Uterus (tissue), 4 donors: ENCODE results near the gene RASD2. TPM values are rescaled to one million over a fixed set of nuclear protein-coding genes. Genes with fewer than 3 reads are reported as not detected.

Experiments used
- DNase-seq, 2 donors: peaks; one replicate each; pipeline ENCODE4 v3.0.0-alpha.2; 2019 to 2020
- H3K27ac ChIP-seq, 2 donors: fragments of 200-600 bp; sonication (generic); 1 replicate in 1 of 2; 2 replicates in 1 of 2; pipeline ENCODE4 v1.5.1; 2016 to 2018
- H3K27me3 ChIP-seq, 2 donors: fragments of 200-600 bp; sonication (generic); one replicate each; pipeline ENCODE4 v1.5.1; 2018 to 2019; ENCODE audit warnings: control low read depth in 1 of 2
- H3K36me3 ChIP-seq, 2 donors: fragments of 200-600 bp; sonication (generic); one replicate each; pipeline ENCODE4 v1.5.1; 2019; ENCODE audit warnings: control low read depth in 1 of 2
- H3K4me1 ChIP-seq, 2 donors: fragments of 200-600 bp; sonication (generic); one replicate each; pipeline ENCODE4 v1.5.1; 2018 to 2019; ENCODE audit warnings: control low read depth in 1 of 2
- H3K4me3 ChIP-seq, 2 donors: fragments of 200-600 bp; sonication (generic); 1 replicate in 1 of 2; 2 replicates in 1 of 2; pipeline ENCODE4 v1.5.1; 2018 to 2019; ENCODE audit warnings: mild to moderate bottlenecking in 1 of 2
- H3K9me3 ChIP-seq, 2 donors: fragments of 200-600 bp; sonication (generic); one replicate each; pipeline ENCODE4 v1.5.1; 2019; ENCODE audit warnings: control low read depth in 1 of 2
- POLR2A ChIP-seq, 2 donors: fragments of 450-650 bp; IDR thresholded peaks; one replicate each; pipeline ENCODE4 v1.6.1; 2016; ENCODE audit warnings: antibody characterized with exemption in 2 of 2, mild to moderate bottlenecking in 1 of 2, moderate library complexity in 1 of 2
- intact Hi-C: fragments of 100-400 bp; cut with DNase I; formaldehyde crosslinking; loops from one replicate; pipeline ENCODE4 v1.15.1; 2023; ENCODE audit warnings: low total_unique reads
- total RNA-seq, 4 donors: library from RNA; depleted of rRNA in 3 of 4; stranded (reverse); fragments of >200 nt in 3 of 4; gene quantifications; one replicate each; pipeline versions ENCODE4 v1.1.0 to v1.2.4, GENCODE V29; 2014 to 2023
- TF ChIP-seq, protein P1 (sequence below), 4 experiments: fragments of 200-600 bp in 2 of 4; fragments of 450-650 bp in 2 of 4; sonication (generic) in 2 of 4; IDR thresholded peaks; one replicate each; pipeline ENCODE4 v1.5.1; 2016 to 2019; ENCODE audit warnings: antibody characterized with exemption in 4 of 4, mild to moderate bottlenecking in 2 of 4, moderate library complexity in 1 of 4
- donor health status: DM: yes; HTN: yes; CAD: no.

The RASD2 gene
- total RNA-seq, 4 donors from 2014 or later: 4.9 to 10.7 TPM; not detected in 2

DNA sequence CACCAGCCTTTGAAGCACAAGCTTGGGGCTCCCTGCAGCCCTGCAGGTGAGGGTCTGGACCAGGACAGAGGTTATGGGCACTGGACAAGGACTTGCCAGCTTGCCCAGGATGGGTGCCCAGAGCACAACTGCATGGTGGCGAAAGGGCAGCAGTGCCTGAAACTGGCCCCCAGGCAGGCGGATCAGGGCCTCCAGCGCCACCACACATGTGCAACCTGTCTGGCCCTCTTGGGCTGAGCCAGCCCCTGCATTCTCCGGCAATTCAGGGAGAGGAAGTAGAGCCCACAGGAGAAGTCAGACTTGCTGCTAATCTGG is 57.7 kb downstream of the RASD2 start:
- no peaks in the 10 kb centered on the region for H3K27me3 ChIP-seq
- no peaks in the 10 kb centered on the region for H3K9me3 ChIP-seq
- H3K36me3 ChIP-seq: no peaks in the 10 kb centered on the region
- no peak for DNase-seq
- TF ChIP-seq, protein P1, sequence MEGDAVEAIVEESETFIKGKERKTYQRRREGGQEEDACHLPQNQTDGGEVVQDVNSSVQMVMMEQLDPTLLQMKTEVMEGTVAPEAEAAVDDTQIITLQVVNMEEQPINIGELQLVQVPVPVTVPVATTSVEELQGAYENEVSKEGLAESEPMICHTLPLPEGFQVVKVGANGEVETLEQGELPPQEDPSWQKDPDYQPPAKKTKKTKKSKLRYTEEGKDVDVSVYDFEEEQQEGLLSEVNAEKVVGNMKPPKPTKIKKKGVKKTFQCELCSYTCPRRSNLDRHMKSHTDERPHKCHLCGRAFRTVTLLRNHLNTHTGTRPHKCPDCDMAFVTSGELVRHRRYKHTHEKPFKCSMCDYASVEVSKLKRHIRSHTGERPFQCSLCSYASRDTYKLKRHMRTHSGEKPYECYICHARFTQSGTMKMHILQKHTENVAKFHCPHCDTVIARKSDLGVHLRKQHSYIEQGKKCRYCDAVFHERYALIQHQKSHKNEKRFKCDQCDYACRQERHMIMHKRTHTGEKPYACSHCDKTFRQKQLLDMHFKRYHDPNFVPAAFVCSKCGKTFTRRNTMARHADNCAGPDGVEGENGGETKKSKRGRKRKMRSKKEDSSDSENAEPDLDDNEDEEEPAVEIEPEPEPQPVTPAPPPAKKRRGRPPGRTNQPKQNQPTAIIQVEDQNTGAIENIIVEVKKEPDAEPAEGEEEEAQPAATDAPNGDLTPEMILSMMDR (IDR thresholded peaks at IDR 0.05): no peak
- no peak for TF ChIP-seq POLR2A (IDR thresholded peaks at IDR 0.05)
- intact Hi-C loops: no loop called here
- no peak overlapping the region for H3K27ac ChIP-seq
- H3K4me3 ChIP-seq: no peak overlapping the region
- no peaks in the 10 kb centered on the region for H3K4me1 ChIP-seq

DNA sequence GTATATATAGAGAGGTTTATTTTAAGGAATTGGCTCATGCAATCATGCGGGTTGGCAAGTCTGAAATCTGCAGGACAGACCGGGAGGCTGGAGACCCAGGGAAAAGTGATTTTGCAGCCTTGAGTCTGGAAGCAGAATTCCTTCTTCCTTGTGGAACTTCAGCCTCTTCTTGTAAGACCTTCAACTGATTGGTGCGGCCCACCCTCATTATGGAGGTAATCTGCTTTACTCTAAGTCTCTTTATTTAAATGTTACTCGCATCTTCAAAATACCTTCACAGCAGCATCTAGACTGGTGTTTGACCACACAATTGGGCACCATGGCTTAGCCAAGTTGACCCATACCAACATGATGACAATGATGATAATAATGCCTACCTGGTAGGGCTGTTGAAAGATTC is 58.7 kb downstream of the RASD2 start:
- Histone ChIP-seq H3K4me3 (no peak overlapping the region), H3K4me1 (no peaks in the 10 kb centered on the region), H3K27ac (no peak overlapping the region), H3K27me3 (no peaks in the 10 kb centered on the region), H3K9me3 (no peaks in the 10 kb centered on the region), H3K36me3 (no peaks in the 10 kb centered on the region)
- intact Hi-C loops: no loop called here
- no peak for DNase-seq
- no peak for TF ChIP-seq POLR2A (IDR thresholded peaks at IDR 0.05)
- TF ChIP-seq, protein P1 (IDR thresholded peaks at IDR 0.05): no peak

DNA sequence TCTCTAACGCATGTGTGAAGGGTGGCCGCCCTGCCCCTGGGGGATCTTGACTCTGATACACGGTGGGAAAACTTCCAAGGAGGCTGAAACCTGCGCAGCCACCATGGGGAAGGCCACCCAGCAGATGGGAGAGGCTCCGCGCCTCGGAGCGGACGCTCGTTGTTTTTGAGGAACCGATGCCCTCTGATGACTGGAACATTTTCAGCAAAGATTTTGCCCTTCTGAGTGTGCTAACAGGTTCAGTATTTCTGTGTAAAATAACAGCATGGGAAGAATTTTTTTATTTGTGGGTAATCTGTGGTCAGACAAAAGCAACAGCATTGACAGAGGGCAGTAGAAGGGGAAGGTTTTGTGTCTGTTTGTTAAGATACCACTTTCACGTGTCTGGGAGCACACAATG is 59.8 kb downstream of the RASD2 start:
- no peak for TF ChIP-seq POLR2A (IDR thresholded peaks at IDR 0.05)
- TF ChIP-seq, protein P1 (IDR thresholded peaks at IDR 0.05): no peak
- Histone ChIP-seq H3K4me1 (no peaks in the 10 kb centered on the region), H3K27ac (no peak overlapping the region), H3K9me3 (no peaks in the 10 kb centered on the region), H3K4me3 (no peak overlapping the region), H3K36me3 (no peaks in the 10 kb centered on the region), H3K27me3 (no peaks in the 10 kb centered on the region)
- no peak for DNase-seq
- intact Hi-C loops: no loop called here

DNA sequence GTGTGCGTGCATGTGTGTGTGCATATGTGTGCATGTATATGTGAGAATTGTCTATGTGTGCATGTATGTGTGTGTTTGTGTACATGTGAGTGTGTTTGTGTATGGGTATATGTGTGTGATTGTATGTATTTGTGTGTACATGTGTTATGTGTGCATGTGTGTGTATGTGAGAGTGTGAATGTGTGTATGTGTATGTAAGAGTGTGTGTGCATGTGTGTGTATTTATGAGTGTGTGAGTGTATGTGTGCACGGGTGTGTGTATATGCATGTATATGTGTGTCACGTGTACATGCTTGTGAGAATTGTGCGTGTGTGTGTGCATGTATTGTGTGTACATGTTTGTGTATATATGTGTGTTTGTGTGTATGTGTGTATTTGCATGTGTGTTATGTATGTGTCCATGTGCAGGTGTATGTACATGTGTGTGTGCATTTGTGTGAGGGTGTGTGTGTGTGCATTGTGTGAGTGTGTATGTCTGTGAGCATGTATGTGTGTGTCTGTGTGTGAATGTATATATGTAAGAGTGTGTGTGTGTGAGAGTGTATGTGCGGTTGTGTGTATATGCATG is 60.5 kb downstream of the RASD2 start:
- H3K36me3 ChIP-seq: no peaks in the 10 kb centered on the region
- H3K27ac ChIP-seq: no peak overlapping the region
- H3K27me3 ChIP-seq: no peaks in the 10 kb centered on the region
- TF ChIP-seq, protein P1 (IDR thresholded peaks at IDR 0.05): no peak
- TF ChIP-seq POLR2A (IDR thresholded peaks at IDR 0.05): no peak
- H3K9me3 ChIP-seq: no peaks in the 10 kb centered on the region
- no peak for DNase-seq
- no peaks in the 10 kb centered on the region for H3K4me1 ChIP-seq
- intact Hi-C loops: no loop called here
- no peak overlapping the region for H3K4me3 ChIP-seq

DNA sequence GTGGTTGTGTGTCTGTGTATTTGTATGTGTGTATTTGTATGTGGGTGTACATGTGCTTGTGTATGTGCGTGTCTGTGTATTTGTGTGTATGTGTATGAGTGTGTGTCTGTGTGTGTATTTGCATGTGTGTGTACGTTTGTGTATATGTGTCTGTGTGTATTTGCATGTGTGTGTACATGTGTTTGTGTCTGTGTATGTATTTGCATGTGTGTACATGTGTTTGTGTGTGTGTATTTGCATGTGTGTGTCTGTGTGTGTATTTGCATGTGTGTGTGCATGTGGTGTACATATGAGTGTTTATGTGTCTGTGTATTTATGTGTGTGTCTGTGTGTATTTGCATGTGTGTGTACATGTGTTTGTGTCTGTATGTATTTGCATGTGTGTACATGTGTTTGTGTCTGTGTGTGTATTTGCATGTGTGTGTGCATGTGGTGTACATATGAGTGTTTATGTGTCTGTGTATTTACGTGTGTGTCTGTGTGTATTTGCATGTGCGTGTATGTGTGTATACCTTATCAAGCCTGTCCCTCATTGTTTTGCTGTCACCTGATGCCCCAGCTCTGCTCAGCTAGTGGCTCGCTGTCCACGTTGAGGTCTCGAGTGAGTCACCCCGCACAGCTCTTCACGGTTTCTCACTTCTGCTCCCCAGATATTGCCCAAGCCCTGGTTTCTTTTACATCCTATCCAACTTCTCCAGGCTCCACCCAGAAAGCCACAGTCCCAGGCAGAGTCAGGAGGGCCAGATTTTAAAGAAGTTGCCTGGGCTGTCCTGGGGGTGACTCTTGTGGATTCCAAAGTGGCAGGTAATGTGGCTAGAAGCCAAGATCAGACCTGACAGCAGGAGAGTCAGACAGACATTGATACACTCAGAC is 61.3 kb downstream of the RASD2 start:
- intact Hi-C loops: no loop called here
- no peak overlapping the region for H3K27ac ChIP-seq
- no peak for DNase-seq

More for the DNA sequence above, 61.3 kb downstream of the RASD2 start:
- Histone ChIP-seq H3K9me3 (no peaks in the 10 kb centered on the region), H3K36me3 (no peaks in the 10 kb centered on the region), H3K27me3 (no peaks in the 10 kb centered on the region), H3K4me1 (no peaks in the 10 kb centered on the region), H3K4me3 (no peak overlapping the region)
- no peak for TF ChIP-seq POLR2A (IDR thresholded peaks at IDR 0.05)
- TF ChIP-seq, protein P1 (IDR thresholded peaks at IDR 0.05): no peak
